GM19468 (cell line): ENCODE measurements around the gene CXCR5.

Experiments used
- ATAC-seq: cut with Tn5 transposase; IDR thresholded peaks from one replicate; pipeline ENCODE4 v1.9.1; 2021; ENCODE audit warnings: mild to moderate bottlenecking, moderate library complexity, moderate number of reproducible peaks; ENCODE audit not compliant: unreplicated experiment; ENCODE audit errors: extremely low read depth

The CXCR5 gene

DNA sequence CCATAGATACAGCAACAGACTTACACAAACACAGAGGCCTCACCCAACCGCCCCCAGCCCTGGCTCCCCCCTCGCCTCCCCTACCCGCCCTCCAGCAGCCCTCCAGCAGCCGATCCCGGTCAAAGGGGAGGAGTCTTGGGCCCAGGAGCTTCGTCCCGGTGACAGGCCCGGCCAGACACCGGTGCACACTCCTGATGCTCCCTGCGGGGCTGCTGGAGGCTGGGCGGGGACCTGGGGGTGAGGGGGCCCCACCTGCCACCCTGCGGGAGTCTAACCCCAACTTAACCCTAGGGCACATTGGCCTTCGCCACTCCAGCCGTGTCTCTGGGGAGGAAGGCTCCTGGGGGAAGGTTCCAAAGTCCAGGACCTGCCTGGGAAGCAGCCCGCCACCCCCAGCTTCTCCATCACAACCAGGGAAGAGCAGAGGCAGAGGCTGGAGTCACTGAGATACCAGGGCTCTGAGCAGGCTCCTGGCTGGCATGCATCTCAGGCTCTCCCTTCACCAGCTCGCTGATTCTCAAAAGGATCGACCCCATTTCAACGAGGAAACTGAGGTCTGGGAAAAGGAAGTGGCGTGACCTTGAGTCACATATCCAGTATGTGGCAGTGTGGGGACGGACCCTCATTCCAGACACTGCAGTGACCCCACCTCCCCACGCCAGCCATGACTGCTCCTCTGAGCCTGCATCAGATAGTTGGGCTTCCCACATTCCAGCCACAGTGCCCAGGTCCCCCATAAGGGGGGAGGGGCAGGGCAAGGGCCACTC is 27.6 kb downstream of the CXCR5 start:
- ATAC-seq = no peak

GRCh38 chr11:118911880-118912741 is 28.4 kb downstream of the CXCR5 start:
- no peak for ATAC-seq

DNA sequence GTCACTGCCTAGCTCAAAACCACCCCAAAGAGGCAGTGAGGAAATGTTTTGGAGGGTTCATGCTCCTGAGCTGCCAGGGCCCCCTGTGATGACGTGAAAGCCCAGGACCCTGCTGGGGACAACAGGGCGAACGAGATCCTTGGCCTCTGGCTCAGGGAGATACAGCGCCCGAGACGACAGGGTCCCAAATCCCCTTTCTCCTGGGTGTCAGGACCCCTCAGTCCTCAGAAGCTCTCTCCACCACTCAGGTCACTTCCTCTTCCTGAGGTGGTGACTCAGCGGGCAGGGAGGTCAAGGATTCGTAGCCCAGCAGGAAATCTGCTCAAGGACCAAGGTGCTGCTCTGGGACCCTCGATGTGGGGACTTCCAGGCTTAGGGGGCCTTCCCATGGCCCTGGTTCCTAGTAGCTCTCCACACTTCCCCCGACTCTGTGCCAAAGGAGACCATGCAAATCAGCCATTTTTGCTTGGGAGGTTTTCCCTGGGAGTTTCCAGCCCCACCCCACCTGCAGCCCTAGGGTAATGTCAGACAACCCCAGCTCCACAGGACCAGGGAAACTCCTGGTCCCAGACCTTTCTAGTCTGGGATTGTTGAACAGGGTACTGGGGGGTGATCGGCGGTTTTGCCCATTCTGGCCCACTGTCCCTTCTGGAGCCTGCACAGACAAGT is 29.2 kb downstream of the CXCR5 start:
- ATAC-seq = no peak

DNA sequence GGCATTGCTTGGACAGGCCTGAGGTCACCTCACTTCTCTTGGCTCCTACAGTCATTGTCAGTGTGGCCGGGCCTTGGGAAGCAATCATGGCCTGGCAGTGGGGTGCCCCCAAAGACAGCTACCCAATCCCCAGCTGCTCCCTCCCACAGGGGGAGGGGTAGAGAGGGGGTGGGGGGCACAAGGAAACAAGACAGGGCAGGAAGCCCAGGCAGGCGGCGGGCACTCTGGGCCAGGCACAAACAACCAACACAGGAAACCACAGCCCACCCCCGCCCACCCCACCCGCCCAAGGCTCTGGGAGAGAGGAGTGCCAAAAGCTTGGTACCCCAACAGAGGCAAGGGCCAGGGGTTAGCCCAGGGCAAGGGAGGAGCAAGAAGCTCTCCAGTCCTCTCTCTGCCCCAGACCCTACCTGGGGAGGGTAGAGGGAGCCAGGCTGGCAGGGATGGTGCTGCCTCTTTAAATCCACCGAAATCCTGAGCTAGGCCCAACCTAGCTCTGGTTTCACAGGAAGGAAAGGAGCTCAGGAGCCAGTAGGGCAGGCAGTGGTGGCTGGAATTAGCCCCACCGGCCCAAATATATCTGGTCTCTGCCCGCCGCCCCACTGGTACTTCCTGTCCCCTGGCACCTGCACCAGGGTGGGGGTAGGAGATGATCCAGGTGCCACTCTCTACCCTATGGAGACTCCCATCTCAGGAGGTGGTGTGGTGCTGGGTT is 29.9 kb downstream of the CXCR5 start:
- ATAC-seq = no peak

DNA sequence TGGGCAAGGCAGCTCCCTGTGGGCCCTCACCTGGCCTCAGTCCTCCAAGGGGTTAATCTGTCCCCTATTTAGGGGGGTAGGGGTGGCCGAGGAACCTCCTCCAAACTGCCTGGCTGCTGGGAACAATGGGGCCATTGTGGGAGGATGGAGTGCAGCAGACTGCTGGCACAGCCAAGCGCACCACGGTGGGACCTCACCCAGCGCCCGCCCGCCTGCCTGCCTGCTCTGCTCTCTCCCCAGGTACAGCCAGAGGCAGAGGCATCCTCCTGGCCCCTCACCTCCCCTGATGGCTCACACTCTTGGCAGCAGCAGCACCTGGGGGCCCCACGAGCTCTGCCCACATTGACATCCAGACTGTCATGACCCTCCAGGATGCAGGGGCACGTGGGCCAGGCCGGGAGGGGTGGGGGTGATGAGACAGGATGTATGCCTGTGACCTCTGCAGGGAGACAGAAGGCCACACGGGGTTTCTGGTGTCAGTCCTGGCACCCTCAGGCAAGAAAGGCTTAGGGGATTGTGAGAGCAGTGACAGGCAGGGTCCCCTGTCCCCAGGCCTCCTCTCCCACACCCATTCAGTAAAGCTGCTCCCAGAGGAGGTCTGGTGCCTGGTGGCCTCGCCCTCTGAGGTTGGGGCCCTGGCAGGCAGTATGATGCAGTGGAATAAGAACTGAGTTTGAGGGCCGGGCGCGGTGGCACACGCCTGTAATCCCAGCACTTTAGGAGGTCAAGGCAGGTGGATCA is 30.7 kb downstream of the CXCR5 start:
- no peak for ATAC-seq

DNA sequence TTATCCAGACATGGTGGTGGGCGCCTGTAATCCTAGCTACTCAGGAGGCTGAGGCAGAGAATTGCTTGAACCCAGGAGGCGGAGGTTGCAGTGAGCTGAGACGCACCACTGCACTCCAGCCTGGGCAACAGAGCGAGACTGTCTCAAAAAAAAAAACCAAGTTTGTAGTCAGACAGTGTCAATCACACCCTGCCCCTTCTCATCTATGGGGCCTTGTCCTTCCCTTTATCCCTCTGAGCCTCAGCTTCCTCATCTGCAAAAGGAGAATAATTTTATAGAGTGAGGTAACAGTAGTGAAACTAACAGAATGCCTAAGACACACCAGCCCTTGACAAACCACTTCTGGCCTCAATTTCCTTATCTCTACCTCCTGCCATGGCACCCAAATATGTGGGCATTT is 31.3 kb downstream of the CXCR5 start:
- ATAC-seq = no peak

DNA sequence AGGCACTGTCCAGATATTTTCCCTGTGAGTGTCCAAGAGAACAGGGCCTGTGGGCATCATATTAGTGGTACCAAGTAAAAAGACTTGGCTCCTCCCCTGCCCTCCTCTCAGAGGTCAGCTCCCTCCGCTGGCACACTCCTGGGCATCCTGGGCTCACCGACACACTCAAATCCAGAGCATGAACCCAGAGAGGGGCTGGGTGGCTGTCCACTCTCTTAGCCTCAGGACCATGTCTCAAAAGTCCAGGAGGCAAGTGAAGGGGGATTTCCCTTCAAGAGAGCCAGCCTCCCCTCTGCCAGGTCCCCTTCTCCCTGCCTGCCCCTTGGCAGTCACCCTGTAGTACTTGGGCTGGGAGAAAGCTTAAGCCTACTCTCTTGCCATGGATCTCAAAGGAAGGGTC is 31.7 kb downstream of the CXCR5 start:
- no peak for ATAC-seq

GRCh38 chr11:118915941-118916841 is 32.5 kb downstream of the CXCR5 start:
- no peak for ATAC-seq

- ATAC-seq = no peak
These were observed 33.2 kb downstream of the CXCR5 start for GRCh38 chr11:118916842-118917388.

DNA sequence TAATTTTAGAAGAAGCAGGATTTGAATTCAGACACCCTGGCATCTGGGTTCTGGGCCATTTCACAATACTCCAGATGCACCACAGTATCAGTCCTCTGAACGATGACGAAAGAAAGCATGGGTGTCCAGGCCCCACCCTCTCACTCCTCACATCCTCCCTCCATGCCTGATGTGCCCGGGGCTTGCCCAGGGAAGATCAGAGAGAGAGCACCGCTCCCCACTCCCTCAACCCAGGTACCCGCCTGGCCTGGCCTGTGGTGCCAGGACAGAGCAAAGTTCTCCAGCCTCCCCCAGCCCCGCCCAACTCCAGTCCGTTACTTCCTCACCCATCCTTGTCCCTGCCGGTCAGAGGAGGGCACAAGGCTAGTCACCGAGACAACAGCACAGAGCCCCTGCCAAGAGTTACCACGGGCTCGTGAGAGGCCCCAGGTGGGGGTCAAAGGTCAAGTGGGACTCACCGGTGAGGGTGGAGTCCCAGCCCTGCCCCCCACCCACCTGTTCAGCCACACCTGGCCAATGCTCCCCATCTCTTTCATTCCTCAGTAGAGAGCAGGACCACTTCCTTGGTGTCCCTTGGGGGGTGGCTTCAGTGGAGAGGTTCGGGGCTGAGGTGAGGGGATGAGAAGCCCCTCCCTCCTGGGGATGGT is 33.9 kb downstream of the CXCR5 start:
- ATAC-seq = no peak

DNA sequence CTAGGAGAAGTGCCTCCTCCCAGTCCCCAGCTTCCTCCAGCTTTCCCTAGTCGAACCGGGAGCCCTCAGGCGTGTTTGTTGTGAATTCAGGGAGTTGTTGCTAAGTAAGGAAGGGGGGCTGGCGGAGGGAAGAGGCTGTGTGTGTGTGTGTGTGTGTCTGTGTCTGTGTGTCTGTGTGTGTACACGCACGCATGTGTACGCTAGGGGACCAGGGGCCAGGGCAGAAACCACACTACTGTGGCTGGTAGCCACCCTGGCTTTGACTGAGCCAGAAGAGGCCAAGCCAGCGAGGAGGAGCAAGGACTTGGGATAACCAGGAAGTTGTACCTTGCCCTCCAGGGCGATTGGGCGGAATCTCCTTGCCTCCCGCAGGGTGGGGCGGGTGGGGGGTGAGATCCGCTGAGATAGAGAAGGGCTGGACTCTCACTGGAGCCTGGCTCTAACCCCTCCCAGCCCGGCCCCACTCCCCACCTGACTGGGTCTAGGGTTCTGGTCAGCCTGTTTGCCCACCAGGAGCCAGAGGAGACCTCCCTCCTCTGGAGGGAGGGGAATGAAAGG is 34.5 kb downstream of the CXCR5 start:
- ATAC-seq = no peak

DNA sequence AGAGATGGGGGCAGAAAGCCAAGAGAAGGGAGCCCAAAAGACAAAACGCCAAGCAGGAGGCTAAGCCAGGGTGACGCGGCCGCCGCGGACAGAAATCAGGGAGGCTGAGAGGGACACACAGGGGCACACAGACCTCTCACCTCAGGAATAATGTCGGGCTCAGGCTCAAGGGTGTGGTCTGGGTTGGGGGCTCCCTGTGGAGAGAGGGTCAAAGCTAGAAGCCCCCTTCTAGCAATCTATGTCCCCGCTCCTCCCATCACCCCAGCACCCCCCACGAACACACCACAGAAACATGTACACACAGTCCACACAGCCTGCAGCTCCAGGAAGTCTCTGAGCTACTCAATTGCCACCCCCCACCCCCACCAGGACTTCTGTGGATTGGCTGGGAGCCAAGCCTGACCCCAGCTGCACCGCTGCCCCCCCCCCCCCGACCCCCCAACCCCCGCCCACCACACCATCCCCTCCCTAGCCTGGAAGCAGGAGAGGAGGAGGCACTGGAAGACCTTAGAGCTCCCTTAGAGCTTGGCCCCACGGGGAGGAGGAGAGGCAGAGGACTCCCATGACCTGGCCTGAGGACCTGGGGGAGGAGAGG is 35.1 kb downstream of the CXCR5 start:
- ATAC-seq = no peak

GRCh38 chr11:118921121-118921928 is 37.6 kb downstream of the CXCR5 start:
- no peak for ATAC-seq

DNA sequence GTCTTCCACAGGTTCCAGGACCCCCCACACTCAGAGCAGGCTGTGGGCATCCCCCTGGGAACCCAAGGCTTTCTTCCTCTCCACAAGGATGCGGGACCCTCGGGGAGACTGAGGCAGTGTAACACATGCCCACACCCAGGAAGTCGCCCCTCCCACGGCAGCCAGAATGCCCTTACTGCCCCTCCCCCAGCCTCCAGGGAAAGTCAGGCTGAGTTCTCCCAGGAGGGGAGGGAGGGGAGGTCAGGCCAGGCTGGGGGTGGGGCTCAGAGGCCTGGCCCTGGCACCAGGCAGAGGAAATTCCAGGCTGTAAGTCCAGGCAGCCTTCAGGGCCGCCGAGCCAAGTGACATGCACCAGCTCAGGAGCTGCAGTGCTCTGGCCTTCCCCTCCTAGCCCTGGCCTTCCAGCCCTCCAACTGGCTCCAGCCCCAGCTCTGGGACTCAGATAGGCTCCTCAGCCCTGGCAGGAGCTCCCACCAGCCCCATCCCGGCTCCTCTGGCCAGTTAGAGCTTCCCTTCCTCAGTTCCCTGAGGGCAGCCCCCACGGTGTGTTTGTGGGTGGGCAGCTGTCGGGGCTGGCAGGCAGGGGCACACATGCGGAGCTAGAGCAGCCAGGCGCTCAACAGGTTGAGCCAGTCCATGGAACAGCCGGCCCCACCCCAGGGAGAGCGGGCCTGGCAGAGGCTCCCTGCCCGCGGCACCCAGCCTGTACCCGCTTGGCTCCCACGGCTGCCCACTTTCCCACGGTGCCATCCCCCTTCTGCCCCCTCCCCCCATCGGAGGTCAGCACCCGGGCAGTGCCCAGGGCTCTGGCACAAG is 38.4 kb downstream of the CXCR5 start:
- ATAC-seq = no peak

- ATAC-seq = no peak
These were observed 39.3 kb downstream of the CXCR5 start for GRCh38 chr11:118922745-118923627.
